Mononuclear cell (primary cell): Measurements from ENCODE around the gene FGF11. TPM values are rescaled to one million over a fixed set of nuclear protein-coding genes. Genes with fewer than 3 reads are reported as not detected.
A peak's percentile ranks its signal among the peaks of the same experiment; 100 is the strongest.

Experiments
- H3K27me3 ChIP-seq: 2 replicates; pipeline ENCODE4 v1.6.0; 2011; ENCODE audit warnings: low read length, control low read depth; ENCODE audit not compliant: insufficient read depth
- H3K4me1 ChIP-seq: 2 replicates; pipeline ENCODE4 v1.5.1; 2011; ENCODE audit warnings: mild to moderate bottlenecking, low read length, control low read depth; ENCODE audit not compliant: insufficient read depth
- H3K4me3 ChIP-seq: 2 replicates; pipeline ENCODE4 v1.5.1; 2011; ENCODE audit warnings: mild to moderate bottlenecking, low read length, moderate library complexity
- H3K9me3 ChIP-seq: 2 replicates; pipeline ENCODE4 v1.5.1; 2011; ENCODE audit warnings: low read depth, mild to moderate bottlenecking, control low read depth, low read length
- total RNA-seq: library from RNA; depleted of rRNA; stranded (reverse); fragments of >200 nt; gene quantifications from one replicate; pipeline ENCODE4 v1.2.3, GENCODE V29; 2012

Gene FGF11
- total RNA-seq, 1 donor: 0.21 TPM

- H3K27me3 ChIP-seq: peaks cover 32% of the 10 kb centered on the region
- peaks cover 55% of the 10 kb centered on the region for H3K4me1 ChIP-seq
- H3K9me3 ChIP-seq: no peaks in the 10 kb centered on the region
- H3K4me3 ChIP-seq: peak overlapping the region; percentile 44
Measured at GRCh38 chr17:7436556-7437368, 2.5 kb upstream of the FGF11 start.

DNA sequence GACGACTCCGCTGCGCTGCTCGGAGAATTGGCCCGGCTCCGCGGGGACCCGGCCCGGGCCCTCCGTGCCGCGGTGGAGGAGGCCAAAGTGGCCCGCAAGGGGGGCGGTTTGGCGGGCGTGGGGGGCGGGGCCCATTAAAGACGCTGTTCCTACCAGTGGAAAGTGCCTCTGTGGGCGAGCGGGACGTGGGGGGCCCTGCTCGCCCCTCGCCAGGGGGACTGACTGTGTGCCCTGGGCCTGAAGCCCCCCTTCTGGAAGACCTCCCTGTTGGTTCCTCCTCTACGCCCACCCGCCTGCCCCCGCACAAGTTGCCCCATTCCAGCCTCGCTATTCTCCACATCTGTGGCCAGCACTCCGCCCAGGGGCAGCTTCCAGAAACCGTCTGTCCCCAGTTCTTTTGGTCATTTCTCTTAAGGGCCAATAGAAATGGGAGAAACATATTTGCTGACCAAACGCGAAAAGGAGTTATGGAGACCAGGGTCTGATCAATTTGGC, 1.9 kb upstream of the FGF11 start:
- Histone ChIP-seq H3K27me3 (peaks cover 36% of the 10 kb centered on the region), H3K4me1 (peaks cover 55% of the 10 kb centered on the region)

GRCh38 chr17:7437950-7438614, 1.2 kb upstream of the FGF11 start:
- Histone ChIP-seq H3K4me3 (peak overlapping the region; percentile 9), H3K4me1 (peaks cover 55% of the 10 kb centered on the region), H3K27me3 (peaks cover 38% of the 10 kb centered on the region), H3K9me3 (no peaks in the 10 kb centered on the region)

More for the DNA sequence above, 1.9 kb upstream of the FGF11 start:
- Histone ChIP-seq H3K4me3 (no peak overlapping the region), H3K9me3 (no peaks in the 10 kb centered on the region)

GRCh38 chr17:7438656-7439460, 454 bp upstream of the FGF11 start:
- Histone ChIP-seq H3K4me3 (no peak overlapping the region), H3K27me3 (peaks cover 39% of the 10 kb centered on the region), H3K9me3 (no peaks in the 10 kb centered on the region), H3K4me1 (peaks cover 55% of the 10 kb centered on the region)

- no peaks in the 10 kb centered on the region for H3K9me3 ChIP-seq
- H3K4me1 ChIP-seq: peaks cover 59% of the 10 kb centered on the region
- no peak overlapping the region for H3K4me3 ChIP-seq
- peaks cover 51% of the 10 kb centered on the region for H3K27me3 ChIP-seq
Measured at GRCh38 chr17:7440113-7440833, 961 bp downstream of the FGF11 start.

- Histone ChIP-seq H3K27me3 (peaks cover 56% of the 10 kb centered on the region), H3K4me3 (no peak overlapping the region), H3K9me3 (no peaks in the 10 kb centered on the region), H3K4me1 (peaks cover 64% of the 10 kb centered on the region)
Measured at GRCh38 chr17:7440834-7441195, 1.5 kb downstream of the FGF11 start.

DNA sequence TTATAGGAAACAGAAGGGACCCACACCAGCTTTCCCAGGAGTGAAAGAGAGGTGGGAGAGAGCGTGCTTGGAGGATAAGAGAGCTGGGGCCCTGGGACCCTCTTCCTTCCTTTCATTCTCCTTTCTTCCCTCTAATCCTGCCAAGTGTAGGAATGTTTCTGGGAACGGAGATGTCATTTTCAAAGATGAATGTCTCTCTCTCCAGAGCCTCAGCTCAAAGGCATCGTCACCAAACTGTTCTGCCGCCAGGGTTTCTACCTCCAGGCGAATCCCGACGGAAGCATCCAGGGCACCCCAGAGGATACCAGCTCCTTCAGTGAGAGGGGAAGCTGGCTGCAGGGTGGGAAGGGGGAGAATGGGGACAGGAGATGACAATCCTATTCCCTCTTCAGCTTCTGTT, 2.0 kb downstream of the FGF11 start:
- no peak overlapping the region for H3K4me3 ChIP-seq
- no peaks in the 10 kb centered on the region for H3K9me3 ChIP-seq
- peaks cover 65% of the 10 kb centered on the region for H3K4me1 ChIP-seq
- peaks cover 60% of the 10 kb centered on the region for H3K27me3 ChIP-seq

DNA sequence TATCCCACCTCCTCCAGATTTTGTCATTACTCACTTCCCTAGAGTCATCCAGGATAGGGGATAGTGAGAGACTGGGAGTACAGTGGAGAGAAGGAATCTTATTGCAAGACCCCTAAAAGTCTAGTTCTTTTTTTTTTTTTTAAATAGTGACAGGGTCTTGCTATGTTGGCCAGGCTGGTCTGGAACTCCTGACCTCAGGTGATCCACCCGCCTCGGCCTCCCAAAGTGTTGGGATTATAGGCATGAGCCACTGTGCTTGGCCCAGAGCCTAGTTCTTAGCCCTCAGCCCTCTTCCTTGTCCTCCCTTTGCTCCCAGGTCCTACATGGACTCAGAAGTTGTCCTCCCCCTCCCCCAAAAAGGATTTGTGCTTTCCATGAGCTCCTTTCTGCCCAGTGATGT, 2.8 kb downstream of the FGF11 start:
- Histone ChIP-seq H3K4me3 (no peak overlapping the region), H3K4me1 (peaks cover 61% of the 10 kb centered on the region), H3K27me3 (peaks cover 67% of the 10 kb centered on the region), H3K9me3 (no peaks in the 10 kb centered on the region)

GRCh38 chr17:7443499-7444485, 4.5 kb downstream of the FGF11 start:
- Histone ChIP-seq H3K4me3 (no peak overlapping the region), H3K27me3 (peaks cover 72% of the 10 kb centered on the region), H3K9me3 (no peaks in the 10 kb centered on the region), H3K4me1 (peaks cover 45% of the 10 kb centered on the region)

GRCh38 chr17:7444682-7445618, 5.6 kb downstream of the FGF11 start, which contains the start of gene CHRNB1:
Gene CHRNB1, plus strand, starts transcription at chr17:7445061. Its CDS starts 67 bp downstream, at chr17:7445128.
- Histone ChIP-seq H3K4me1 (peaks cover 34% of the 10 kb centered on the region), H3K27me3 (peaks cover 62% of the 10 kb centered on the region), H3K4me3 (no peak within 1 kb of the TSS), H3K9me3 (no peaks in the 10 kb centered on the region)

- H3K4me3 ChIP-seq: no peak overlapping the region
- peaks cover 57% of the 10 kb centered on the region for H3K27me3 ChIP-seq
Measured at GRCh38 chr17:7445619-7445968, 6.3 kb downstream of the FGF11 start.

DNA sequence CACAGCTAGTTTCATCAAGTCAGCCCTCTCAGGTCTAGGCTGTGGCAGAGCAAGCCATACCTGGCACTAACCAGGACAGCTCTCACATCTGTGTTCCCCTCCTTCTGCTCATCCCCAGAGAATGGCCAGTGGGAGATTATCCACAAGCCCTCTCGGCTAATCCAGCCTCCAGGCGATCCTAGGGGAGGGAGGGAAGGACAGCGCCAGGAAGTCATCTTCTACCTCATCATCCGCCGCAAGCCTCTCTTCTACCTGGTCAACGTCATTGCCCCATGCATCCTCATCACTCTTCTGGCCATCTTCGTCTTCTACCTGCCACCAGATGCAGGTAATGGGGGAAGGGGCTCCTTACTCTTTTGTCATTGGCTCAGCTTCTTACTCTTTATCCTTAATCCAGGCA, 9.1 kb downstream of the FGF11 start:
- Histone ChIP-seq H3K4me1 (peaks cover 23% of the 10 kb centered on the region), H3K9me3 (no peaks in the 10 kb centered on the region), H3K4me3 (no peak overlapping the region), H3K27me3 (peaks cover 39% of the 10 kb centered on the region)

More at GRCh38 chr17:7445619-7445968, 6.3 kb downstream of the FGF11 start:
- Histone ChIP-seq H3K9me3 (no peaks in the 10 kb centered on the region), H3K4me1 (peaks cover 27% of the 10 kb centered on the region)
